Ishikawa (cell line): ENCODE results near the gene MOXD1.

ENCODE experiments used
- CEBPB ChIP-seq: IDR thresholded peaks from 2 replicates; pipeline ENCODE4 v1.6.1; 2012
- REST ChIP-seq: IDR thresholded peaks from 2 replicates; pipeline ENCODE4 v1.6.1; 2012; ENCODE audit warnings: low read depth, mild to moderate bottlenecking

- TF ChIP-seq CEBPB, result no peak
- TF ChIP-seq REST, result no peak
Observed at GRCh38 chr6:132388291-132388690, 13.0 kb downstream of the MOXD1 start.
